GM04504 (cell line): ENCODE data around the gene CAB39L.
"Not testable (repeated sequence)": the region's sequence is repeated elsewhere in the genome, so short reads cannot be mapped to it uniquely, and the experiment has no call there.

Experiments used
- DNase-seq: peaks from one replicate; pipeline ENCODE4 v3.0.0-alpha.2; 2012; ENCODE audit warnings: low read depth

The CAB39L gene

GRCh38 chr13:49308097-49308875 is 135.6 kb downstream of the CAB39L start:
- DNase-seq: peak; percentile 35

- DNase-seq: no peak
These were observed 136.5 kb downstream of the CAB39L start for GRCh38 chr13:49307365-49307764.

- no peak for DNase-seq
These were observed 138.0 kb downstream of the CAB39L start for GRCh38 chr13:49305792-49306425.

GRCh38 chr13:49304763-49305700 is 138.8 kb downstream of the CAB39L start:
- DNase-seq: no peak

- DNase-seq: no peak
These were observed 139.5 kb downstream of the CAB39L start for GRCh38 chr13:49304356-49304755.

GRCh38 chr13:49303533-49304252 is 140.2 kb downstream of the CAB39L start:
- no peak for DNase-seq

- no peak for DNase-seq
These were observed 141.0 kb downstream of the CAB39L start for GRCh38 chr13:49302817-49303216.

GRCh38 chr13:49302222-49302621 is 141.6 kb downstream of the CAB39L start:
- DNase-seq: no peak

GRCh38 chr13:49300739-49301589 is 142.9 kb downstream of the CAB39L start:
- peak; percentile 45 for DNase-seq

GRCh38 chr13:49300276-49300675 is 143.6 kb downstream of the CAB39L start:
- DNase-seq: no peak

- DNase-seq: no peak
These were observed 144.8 kb downstream of the CAB39L start for GRCh38 chr13:49298903-49299605.

GRCh38 chr13:49298416-49298815 is 145.4 kb downstream of the CAB39L start:
- no peak for DNase-seq

- no peak for DNase-seq
These were observed 146.5 kb downstream of the CAB39L start for GRCh38 chr13:49297338-49297737.

GRCh38 chr13:49296659-49297058 is 147.2 kb downstream of the CAB39L start:
- no peak for DNase-seq

GRCh38 chr13:49295244-49295643 is 148.6 kb downstream of the CAB39L start:
- DNase-seq: no peak

- DNase-seq: not testable (repeated sequence)
These were observed 149.1 kb downstream of the CAB39L start for GRCh38 chr13:49294723-49295122.

- no peak for DNase-seq
These were observed 150.9 kb downstream of the CAB39L start for GRCh38 chr13:49292742-49293486.

- DNase-seq: no peak
These were observed 155.4 kb downstream of the CAB39L start for GRCh38 chr13:49288458-49288857.

GRCh38 chr13:49287995-49288394 is 155.9 kb downstream of the CAB39L start:
- DNase-seq: no peak

GRCh38 chr13:49279885-49280284 is 164.0 kb downstream of the CAB39L start:
- DNase-seq: no peak
